Heart left ventricle (tissue), 13 donors: ENCODE data around the gene CAV1.

ENCODE experiments used
- CTCF ChIP-seq, 12 donors: fragments of 200-600 bp; sonication (generic) in 4 of 12; IDR thresholded peaks; one replicate each; pipeline versions ENCODE4 v1.5.0 to v1.8.0; 2018 to 2022; ENCODE audit warnings: antibody characterized with exemption in 12 of 12, mild to moderate bottlenecking in 5 of 12
- POLR2A ChIP-seq, 2 donors: fragments of 450-650 bp; IDR thresholded peaks; one replicate each; pipeline ENCODE4 v1.6.1; 2017; ENCODE audit warnings: antibody characterized with exemption in 2 of 2, mild to moderate bottlenecking in 2 of 2, moderate library complexity in 2 of 2
- donor health status: ischemic (EF 13 %, LVEDD 7.1; RV severe dilation, severe dysfunction).
- donor health status: DM: no; HTN: yes; CAD: no.
- donor health status: DM: no; HTN: no; CAD: no.
- donor health status: ischemic (EF 25% LVEDD 6.9; RV normal size, moderate dysfunction).
- donor health status: ischemic (EF 25% LVEDD 5.7; RV mildly dilated, moderate dysfunction).
- donor health status: ischemic (EF 35%, LVEDD 5.7; RV mildly dilated, moderate dysfunction).
- donor health status: nonischemic (EF 11% LVEDD 7.7; RV severe dilation, severe dysfunction).
- donor health status: DM: yes; HTN: yes; CAD: no.
- donor health status: PGD.
- donor health status: ischemic (EF 29% LVEDD 5.4; RV normal size, mild dysfunction).
- donor health status: nonischemic (EF 23%, LVEDD 6.1; RV moderate dilation, normal function).

- TF ChIP-seq CTCF (IDR thresholded peaks at IDR 0.05) (no peak), POLR2A (IDR thresholded peaks at IDR 0.05) (no peak)
Observed at GRCh38 chr7:116524221-116524608, 621 bp upstream of the CAV1 start.
